ENCODE data around the gene YPEL1.

YPEL1 gene

GRCh38 chr22:21735200-21736083 is at the start of gene YPEL1:
Gene YPEL1, minus strand, starts transcription at chr22:21735794. Its CDS starts 25,050 bp downstream, at chr22:21710744.
- DNase-seq (ENCODE audit: low read depth, low spot score): peak; percentile 80
- no peak within 1 kb of the TSS for H3K27ac ChIP-seq

GRCh38 chr22:21780259-21780658 is 44.7 kb upstream of the YPEL1 start:
- DNase-seq (ENCODE audit: low read depth, low spot score): no peak
- H3K27ac ChIP-seq: no peak overlapping the region

GRCh38 chr22:21779444-21779843 is 43.9 kb upstream of the YPEL1 start:
- DNase-seq (ENCODE audit: low read depth, low spot score): no peak
- no peak overlapping the region for H3K27ac ChIP-seq

GRCh38 chr22:21778705-21779363 is 43.2 kb upstream of the YPEL1 start:
- no peak overlapping the region for H3K27ac ChIP-seq
- no peak for DNase-seq (ENCODE audit: low read depth, low spot score)

- H3K27ac ChIP-seq: no peak overlapping the region
Observed at GRCh38 chr22:21771631-21771976, 36.0 kb upstream of the YPEL1 start.

GRCh38 chr22:21768435-21768834 is 32.8 kb upstream of the YPEL1 start:
- DNase-seq (ENCODE audit: low read depth, low spot score): no peak
- H3K27ac ChIP-seq: no peak overlapping the region

More at GRCh38 chr22:21771631-21771976, 36.0 kb upstream of the YPEL1 start:
- no peak for DNase-seq (ENCODE audit: low read depth, low spot score)

GRCh38 chr22:21766691-21767462 is 31.3 kb upstream of the YPEL1 start:
- no peak overlapping the region for H3K27ac ChIP-seq
- no peak for DNase-seq (ENCODE audit: low read depth, low spot score)

GRCh38 chr22:21765909-21766529 is 30.4 kb upstream of the YPEL1 start:
- DNase-seq (ENCODE audit: low read depth, low spot score): no peak
- no peak overlapping the region for H3K27ac ChIP-seq

GRCh38 chr22:21764038-21764804 is 28.6 kb upstream of the YPEL1 start:
- H3K27ac ChIP-seq: no peak overlapping the region
- no peak for DNase-seq (ENCODE audit: low read depth, low spot score)

GRCh38 chr22:21762712-21763581 is 27.4 kb upstream of the YPEL1 start:
- H3K27ac ChIP-seq: no peak overlapping the region
- DNase-seq (ENCODE audit: low read depth, low spot score): no peak

GRCh38 chr22:21761994-21762680 is 26.5 kb upstream of the YPEL1 start:
- H3K27ac ChIP-seq: no peak overlapping the region
- no peak for DNase-seq (ENCODE audit: low read depth, low spot score)

GRCh38 chr22:21761086-21761485 is 25.5 kb upstream of the YPEL1 start:
- no peak for DNase-seq (ENCODE audit: low read depth, low spot score)
- no peak overlapping the region for H3K27ac ChIP-seq

- DNase-seq (ENCODE audit: low read depth, low spot score): no peak
- no peak overlapping the region for H3K27ac ChIP-seq
Observed at GRCh38 chr22:21760640-21761039, 25.0 kb upstream of the YPEL1 start.

- H3K27ac ChIP-seq: no peak overlapping the region
- no peak for DNase-seq (ENCODE audit: low read depth, low spot score)
Observed at GRCh38 chr22:21759646-21760376, 24.2 kb upstream of the YPEL1 start.

- H3K27ac ChIP-seq: no peak overlapping the region
- DNase-seq (ENCODE audit: low read depth, low spot score): no peak
Observed at GRCh38 chr22:21759093-21759492, 23.5 kb upstream of the YPEL1 start.

- no peak for DNase-seq (ENCODE audit: low read depth, low spot score)
- H3K27ac ChIP-seq: no peak overlapping the region
Observed at GRCh38 chr22:21758091-21758864, 22.7 kb upstream of the YPEL1 start.

- H3K27ac ChIP-seq: no peak overlapping the region
- DNase-seq (ENCODE audit: low read depth, low spot score): peak; percentile 33
Observed at GRCh38 chr22:21755851-21756284, 20.3 kb upstream of the YPEL1 start.
